NOMO-1 treated with DMSO at 0.1 percent for 48 hours (cell line): ENCODE measurements around the gene MYBL2.
"Not testable (repeated sequence)": the region's sequence is repeated elsewhere in the genome, so short reads cannot be mapped to it uniquely, and the experiment has no call there.

ENCODE experiments used
- DNase-seq: peaks from one replicate; lab custom pipeline; 2025; ENCODE audit not compliant: unreplicated experiment; lab: John Stamatoyannopoulos, UW

The MYBL2 gene

GRCh38 chr20:43749734-43750294 is 82.9 kb downstream of the MYBL2 start:
- peak; percentile 33 for DNase-seq

GRCh38 chr20:43750774-43751166 is 83.9 kb downstream of the MYBL2 start:
- DNase-seq = no peak

DNA sequence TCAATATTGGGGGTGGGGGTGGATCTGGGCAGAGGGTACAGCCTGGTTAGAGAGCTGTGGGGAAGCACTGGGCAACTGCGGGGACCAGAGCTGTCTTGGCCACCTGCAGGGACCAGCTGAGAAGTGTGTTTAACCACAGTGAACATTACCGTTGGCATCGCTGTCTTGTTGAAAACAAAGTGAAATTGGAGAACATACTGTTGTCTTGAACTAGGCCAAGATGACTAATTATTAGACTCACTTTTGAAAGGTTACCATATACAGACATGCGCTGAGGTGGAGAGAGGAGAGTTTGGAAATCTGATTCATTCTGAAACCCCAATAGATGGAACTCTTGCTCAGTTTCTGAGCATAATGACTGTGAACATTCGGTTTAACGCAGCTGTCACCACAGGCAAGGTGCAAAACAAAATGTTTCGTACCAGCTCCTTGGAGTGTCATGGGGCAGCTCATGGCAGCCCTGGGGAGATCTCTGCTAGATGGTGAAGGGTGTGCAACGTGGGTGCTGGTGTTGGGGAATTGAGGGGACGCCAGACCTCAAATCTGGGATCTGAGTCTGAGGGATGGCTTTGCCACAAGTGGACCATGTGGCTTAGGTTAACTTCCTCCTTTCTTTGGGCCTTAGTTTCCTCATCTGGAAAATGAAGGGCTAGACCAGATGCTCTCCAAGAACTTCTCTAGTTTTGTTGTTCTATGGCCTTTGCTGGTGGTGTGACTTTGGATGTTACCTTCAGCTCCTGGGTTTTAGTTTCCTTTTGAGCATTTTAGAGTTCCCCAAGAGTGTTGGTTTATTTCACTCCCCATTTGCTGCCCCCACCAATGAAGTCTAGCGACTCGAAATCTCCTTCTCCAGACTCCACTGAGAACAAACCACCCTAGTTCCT is 84.5 kb downstream of the MYBL2 start:
- peak; percentile 77 for DNase-seq

DNA sequence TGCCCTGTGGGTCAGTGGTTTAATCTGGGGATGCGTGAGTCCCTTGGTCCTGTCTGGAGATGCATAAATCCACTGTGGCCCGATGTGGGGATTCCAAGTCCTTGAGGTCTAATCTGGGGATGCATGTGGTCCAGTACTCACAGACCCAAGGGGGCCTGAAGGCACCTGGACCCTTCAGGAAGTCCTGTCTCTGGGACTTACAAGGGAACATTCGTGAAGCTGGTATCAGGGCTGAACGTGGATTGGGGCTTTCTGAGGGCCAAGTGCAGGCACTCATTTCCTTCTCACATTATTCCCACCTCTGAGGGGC is 85.1 kb downstream of the MYBL2 start:
- no peak for DNase-seq

DNA sequence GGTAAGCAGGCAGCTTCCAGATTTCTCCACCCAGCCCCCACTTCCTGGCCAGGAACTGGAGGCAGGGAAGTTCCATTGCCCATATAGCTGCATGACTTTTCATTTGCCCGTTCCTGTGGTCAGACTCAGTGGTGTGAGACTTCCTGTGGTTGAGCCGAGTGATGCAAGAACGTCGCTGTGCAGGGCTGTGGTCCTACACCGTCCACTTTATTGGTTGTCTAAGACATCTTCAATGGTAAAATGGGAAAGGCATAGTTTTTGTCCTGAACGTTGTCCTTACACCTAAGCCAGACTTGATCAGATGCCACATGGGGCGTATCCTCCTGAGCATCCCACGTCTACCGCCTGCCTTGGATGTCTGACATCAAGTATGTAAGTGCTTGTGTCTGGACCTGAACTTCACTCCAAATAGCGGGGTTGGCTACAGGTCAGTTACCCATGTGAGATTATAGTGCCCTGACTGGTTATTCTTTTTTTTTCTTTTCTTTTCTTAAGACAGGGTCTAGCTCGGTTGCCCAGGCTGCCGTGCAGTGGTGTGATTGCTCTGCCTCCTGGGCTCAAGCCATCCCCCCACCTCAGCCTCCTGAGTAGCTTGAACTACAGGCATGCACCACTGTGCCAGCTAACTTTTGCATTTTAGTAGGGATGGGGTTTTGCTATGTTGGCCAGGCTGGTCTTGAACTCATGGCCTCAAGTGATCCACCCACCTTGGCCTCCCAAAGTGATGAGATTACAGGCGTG is 85.8 kb downstream of the MYBL2 start:
- peak; percentile 92 for DNase-seq

DNA sequence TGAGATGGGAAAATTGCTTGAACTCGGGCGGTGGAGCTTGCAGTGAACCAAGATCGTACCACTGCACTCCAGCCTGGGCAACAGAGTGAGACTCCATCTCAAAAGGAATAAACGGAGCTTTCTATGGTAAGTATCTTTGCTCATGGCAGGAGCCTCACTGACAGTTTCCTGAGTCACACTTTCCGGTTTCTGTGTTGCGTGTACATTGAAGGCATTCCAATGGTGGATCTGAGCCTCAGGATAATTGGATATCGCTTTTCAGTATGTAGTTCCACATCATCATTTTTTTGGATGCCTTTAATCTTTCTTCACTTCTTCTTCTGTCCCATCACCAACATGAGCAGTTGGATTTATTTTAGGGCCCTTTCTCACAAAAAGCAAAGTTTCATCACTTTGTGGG is 88.5 kb downstream of the MYBL2 start:
- peak; percentile 24 for DNase-seq

- DNase-seq = no peak
Observed at GRCh38 chr20:43755851-43756250, 88.9 kb downstream of the MYBL2 start.

- not testable (repeated sequence) for DNase-seq
Observed at GRCh38 chr20:43757888-43758287, 91.0 kb downstream of the MYBL2 start.

GRCh38 chr20:43761386-43762340 is 94.7 kb downstream of the MYBL2 start:
- no peak for DNase-seq

- DNase-seq = no peak
Observed at GRCh38 chr20:43762911-43763310, 96.0 kb downstream of the MYBL2 start.

- DNase-seq = no peak
Observed at GRCh38 chr20:43765916-43766315, 99.0 kb downstream of the MYBL2 start.
